Stomach (tissue), 9 donors: Measurements from ENCODE around the gene FHOD3. TPM values are rescaled to one million over a fixed set of nuclear protein-coding genes. Genes with fewer than 3 reads are reported as not detected.

Source experiments
- DNase-seq, 2 donors: peaks; one replicate each; pipeline versions ENCODE4 v3.0.0 to v3.0.0-alpha.2; 2013 to 2019
- H3K27ac ChIP-seq, 5 donors: fragments of 200-600 bp in 4 of 5; sonication (generic) in 4 of 5; one replicate each; pipeline ENCODE4 v1.5.1; 2013 to 2019; ENCODE audit warnings: mild to moderate bottlenecking in 1 of 5, moderate library complexity in 1 of 5
- H3K27me3 ChIP-seq, 3 donors: fragments of 200-600 bp; sonication (generic); one replicate each; pipeline ENCODE4 v1.5.1; 2017 to 2019; ENCODE audit warnings: mixed run types in 1 of 3
- H3K36me3 ChIP-seq, 4 donors: fragments of 200-600 bp; sonication (generic); 1 replicate in 3 of 4; 2 replicates in 1 of 4; pipeline ENCODE4 v1.5.1; 2016 to 2019
- H3K4me1 ChIP-seq, 4 donors: fragments of 200-600 bp; sonication (generic); one replicate each; pipeline ENCODE4 v1.5.1; 2016 to 2019
- H3K4me3 ChIP-seq, 4 donors: fragments of 200-600 bp; sonication (generic) in 3 of 4; one replicate each; pipeline ENCODE4 v1.5.1; 2016 to 2019; ENCODE audit warnings: mild to moderate bottlenecking in 1 of 4
- H3K9me3 ChIP-seq, 4 donors: fragments of 200-600 bp; sonication (generic); one replicate each; pipeline ENCODE4 v1.5.1; 2016 to 2019
- CTCF ChIP-seq, 7 experiments: fragments of 450-650 bp in 4 of 7; fragments of 200-600 bp in 3 of 7; sonication (generic) in 3 of 7; IDR thresholded peaks; one replicate each; pipeline ENCODE4 v1.5.1; 2016 to 2019; ENCODE audit warnings: antibody characterized with exemption in 7 of 7, control low read depth in 2 of 7, mild to moderate bottlenecking in 1 of 7
- EP300 ChIP-seq: sonication (generic); formaldehyde crosslinking; IDR thresholded peaks from one replicate; pipeline ENCODE4 v1.6.1; 2017; ENCODE audit warnings: antibody characterized with exemption
- POLR2A ChIP-seq, 4 donors: fragments of 450-650 bp; IDR thresholded peaks; one replicate each; pipeline ENCODE4 v1.6.1; 2016; ENCODE audit warnings: antibody characterized with exemption in 4 of 4, control low read depth in 2 of 4, mild to moderate bottlenecking in 1 of 4, moderate library complexity in 1 of 4
- POLR2AphosphoS5 ChIP-seq, 3 donors: sonication (generic); formaldehyde crosslinking; IDR thresholded peaks; one replicate each; pipeline ENCODE4 v1.6.1; 2016; ENCODE audit warnings: antibody characterized with exemption in 3 of 3
- WGBS, 5 donors: extraction: QIAGEN DNeasy Blood & Tissue Kit in 3 of 5; methylation state at CpG; one replicate each; pipeline versions ENCODE4 v1.1.5 to v1.1.7; 2013 to 2018; 5-methylcytosine and 5-hydroxymethylcytosine counted together
- intact Hi-C: fragments of 100-400 bp; cut with DNase I; formaldehyde crosslinking; loops from one replicate; pipeline ENCODE4 v1.15.1; 2023; ENCODE audit warnings: low total_unique reads
- polyA plus RNA-seq, 3 donors: library from polyadenylated mRNA; stranded (reverse); fragments of 200-250 nt; gene quantifications; one replicate each; pipeline ENCODE4 v1.2.3, GENCODE V29; 2013
- total RNA-seq, 5 donors: library from RNA; depleted of rRNA; stranded (reverse); fragments of >200 nt; gene quantifications; one replicate each; pipeline versions ENCODE4 v1.1.0 to v1.2.3, GENCODE V29; 2014 to 2016
- donor health status: healthy with polysubstance abuse.
- donor health status: Bipolar disorder and iron deficiency.
- donor health status: healthy.

Gene FHOD3
- total and polyA plus RNA-seq, 8 donors = under 0.01 to 9.1 (median 4.6) TPM

- H3K27me3 ChIP-seq = peaks cover 0 to 6% (median 0%) of the 10 kb centered on the region in 3 donors
- H3K27ac ChIP-seq = no peak overlapping the region
- H3K36me3 ChIP-seq = no peaks in the 10 kb centered on the region
- H3K4me1 ChIP-seq = no peaks in the 10 kb centered on the region
- WGBS, 5 donors = 76 to 86% (median 84%) methylated on average over 6 of the region's 6 CpGs
- no peak overlapping the region for H3K4me3 ChIP-seq
- H3K9me3 ChIP-seq = no peaks in the 10 kb centered on the region
- no peak for TF ChIP-seq POLR2A (IDR thresholded peaks at IDR 0.05)
- no peak for TF ChIP-seq POLR2AphosphoS5 (IDR thresholded peaks at IDR 0.05)
- no peak for TF ChIP-seq EP300
- no peak for TF ChIP-seq CTCF (IDR thresholded peaks at IDR 0.05)
- no peak for DNase-seq
- intact Hi-C loops = no loop called here
Measured at GRCh38 chr18:36709315-36709714, 411.8 kb downstream of the FHOD3 start.

GRCh38 chr18:36711014-36711725, 413.7 kb downstream of the FHOD3 start:
- H3K4me3 ChIP-seq = no peak overlapping the region
- no peaks in the 10 kb centered on the region for H3K9me3 ChIP-seq
- TF ChIP-seq POLR2AphosphoS5 (IDR thresholded peaks at IDR 0.05) = no peak
- TF ChIP-seq POLR2A (IDR thresholded peaks at IDR 0.05) = no peak
- no peak for TF ChIP-seq CTCF (IDR thresholded peaks at IDR 0.05)
- no peak for TF ChIP-seq EP300
- no peaks in the 10 kb centered on the region for H3K36me3 ChIP-seq
- WGBS, 5 donors = 55 to 73% (median 65%) methylated on average over 6 of the region's 6 CpGs
- no peak for DNase-seq
- intact Hi-C loops = no loop called here
- no peaks in the 10 kb centered on the region for H3K27me3 ChIP-seq
- H3K4me1 ChIP-seq = no peaks in the 10 kb centered on the region
- H3K27ac ChIP-seq = no peak overlapping the region

GRCh38 chr18:36711813-36712444, 414.4 kb downstream of the FHOD3 start:
- intact Hi-C loops = no loop called here
- H3K27ac ChIP-seq = no peak overlapping the region
- DNase-seq = peak in 1 of 2 donors; percentile 60
- 55 to 65% (median 60%) methylated on average over 6 of the region's 6 CpGs for WGBS, 5 donors
- no peaks in the 10 kb centered on the region for H3K4me1 ChIP-seq
- no peaks in the 10 kb centered on the region for H3K9me3 ChIP-seq
- no peaks in the 10 kb centered on the region for H3K27me3 ChIP-seq
- no peak for TF ChIP-seq POLR2A (IDR thresholded peaks at IDR 0.05)
- TF ChIP-seq EP300 = no peak
- no peak for TF ChIP-seq POLR2AphosphoS5 (IDR thresholded peaks at IDR 0.05)
- TF ChIP-seq CTCF (IDR thresholded peaks at IDR 0.05) = no peak
- H3K36me3 ChIP-seq = no peaks in the 10 kb centered on the region
- no peak overlapping the region for H3K4me3 ChIP-seq

DNA sequence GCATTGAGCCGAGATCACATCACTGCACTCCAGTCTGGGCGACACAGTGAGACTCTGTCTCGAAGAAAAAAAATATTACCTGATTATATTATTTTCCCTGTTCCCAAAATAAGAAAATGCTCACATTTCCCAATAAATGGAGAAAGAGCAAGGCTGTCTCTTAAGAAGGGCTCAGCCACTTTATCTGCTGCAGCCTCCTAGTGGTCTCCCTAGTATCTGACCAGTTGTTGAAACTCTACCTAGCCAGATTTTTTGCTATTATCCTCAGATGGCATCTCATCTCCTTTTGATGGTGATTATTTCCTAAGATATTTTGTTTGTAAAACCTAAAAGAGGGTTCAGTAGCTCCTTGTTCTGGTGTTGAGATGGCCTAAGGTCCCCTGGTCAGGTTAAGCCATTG, 417.0 kb downstream of the FHOD3 start:
- WGBS, 5 donors = 89 to 96% (median 93%) methylated on average over 3 of the region's 3 CpGs

More for the DNA sequence above, 417.0 kb downstream of the FHOD3 start:
- H3K27me3 ChIP-seq = no peaks in the 10 kb centered on the region
- no peaks in the 10 kb centered on the region for H3K4me1 ChIP-seq
- no peak for DNase-seq
- no peak overlapping the region for H3K27ac ChIP-seq
- no peak for TF ChIP-seq POLR2AphosphoS5 (IDR thresholded peaks at IDR 0.05)
- TF ChIP-seq EP300 = no peak
- no peak for TF ChIP-seq POLR2A (IDR thresholded peaks at IDR 0.05)
- TF ChIP-seq CTCF (IDR thresholded peaks at IDR 0.05) = no peak
- intact Hi-C loops = no loop called here
- H3K9me3 ChIP-seq = no peaks in the 10 kb centered on the region
- H3K36me3 ChIP-seq = no peaks in the 10 kb centered on the region
- no peak overlapping the region for H3K4me3 ChIP-seq
